Nephron (organoid): ENCODE data around the gene SEZ6L2.

Experiments
- H3K27ac Mint-ChIP-seq, 3 experiments: 2 replicates each; pipeline ENCODE4 v1.8.0; 2020; ENCODE audit warnings: mixed read lengths in 3 of 3, mild to moderate bottlenecking in 2 of 3, moderate library complexity in 1 of 3
- H3K27me3 Mint-ChIP-seq: 2 replicates; pipeline ENCODE4 v1.8.0; 2021; ENCODE audit warnings: low read depth, mild to moderate bottlenecking, moderate library complexity, mixed read lengths
- H3K36me3 Mint-ChIP-seq: 2 replicates; pipeline ENCODE4 v1.8.0; 2020; ENCODE audit warnings: low read depth, mixed read lengths
- H3K4me1 Mint-ChIP-seq: 2 replicates; pipeline ENCODE4 v1.8.0; 2020; ENCODE audit warnings: mixed read lengths
- H3K4me3 Mint-ChIP-seq, 3 experiments: 2 replicates each; pipeline ENCODE4 v1.8.0; 2020; ENCODE audit warnings: mild to moderate bottlenecking in 3 of 3, mixed read lengths in 3 of 3, moderate library complexity in 2 of 3
- H3K9me3 Mint-ChIP-seq: 2 replicates; pipeline ENCODE4 v1.8.0; 2020; ENCODE audit warnings: mixed read lengths
- TF ChIP-seq, protein P1 (sequence below), 3 experiments: fragments of 200-600 bp; sonication (generic); IDR thresholded peaks; one replicate each; pipeline ENCODE4 v1.5.0; 2021; ENCODE audit warnings: antibody characterized with exemption in 3 of 3; ENCODE audit not compliant: unreplicated experiment in 3 of 3

SEZ6L2 gene

DNA sequence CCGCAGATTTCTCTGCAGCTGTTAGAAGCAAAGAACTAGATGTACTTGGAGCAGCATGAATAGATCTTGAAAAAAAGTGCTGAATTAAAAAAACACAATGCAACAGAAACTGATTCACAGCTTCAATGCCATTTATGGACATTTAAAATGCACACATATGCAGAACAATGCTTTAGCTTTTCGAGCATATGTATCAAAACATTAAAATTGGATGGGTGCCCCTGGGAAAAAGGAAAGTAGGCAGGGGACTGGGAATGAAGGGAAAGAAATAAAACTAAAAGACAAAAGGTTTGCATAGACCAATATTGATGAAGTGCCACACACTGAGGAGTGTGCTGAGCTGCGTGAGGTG, 21.7 kb upstream of the SEZ6L2 start:
- peak overlapping the region in 2 of 3 experiments; percentile 29 to 43 for H3K4me3 Mint-ChIP-seq
- H3K9me3 Mint-ChIP-seq, result no peaks in the 10 kb centered on the region
- peaks cover 17% of the 10 kb centered on the region for H3K4me1 Mint-ChIP-seq
- H3K27ac Mint-ChIP-seq, result no peak overlapping the region
- TF ChIP-seq, protein P1, sequence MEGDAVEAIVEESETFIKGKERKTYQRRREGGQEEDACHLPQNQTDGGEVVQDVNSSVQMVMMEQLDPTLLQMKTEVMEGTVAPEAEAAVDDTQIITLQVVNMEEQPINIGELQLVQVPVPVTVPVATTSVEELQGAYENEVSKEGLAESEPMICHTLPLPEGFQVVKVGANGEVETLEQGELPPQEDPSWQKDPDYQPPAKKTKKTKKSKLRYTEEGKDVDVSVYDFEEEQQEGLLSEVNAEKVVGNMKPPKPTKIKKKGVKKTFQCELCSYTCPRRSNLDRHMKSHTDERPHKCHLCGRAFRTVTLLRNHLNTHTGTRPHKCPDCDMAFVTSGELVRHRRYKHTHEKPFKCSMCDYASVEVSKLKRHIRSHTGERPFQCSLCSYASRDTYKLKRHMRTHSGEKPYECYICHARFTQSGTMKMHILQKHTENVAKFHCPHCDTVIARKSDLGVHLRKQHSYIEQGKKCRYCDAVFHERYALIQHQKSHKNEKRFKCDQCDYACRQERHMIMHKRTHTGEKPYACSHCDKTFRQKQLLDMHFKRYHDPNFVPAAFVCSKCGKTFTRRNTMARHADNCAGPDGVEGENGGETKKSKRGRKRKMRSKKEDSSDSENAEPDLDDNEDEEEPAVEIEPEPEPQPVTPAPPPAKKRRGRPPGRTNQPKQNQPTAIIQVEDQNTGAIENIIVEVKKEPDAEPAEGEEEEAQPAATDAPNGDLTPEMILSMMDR (IDR thresholded peaks at IDR 0.05; ENCODE audit: unreplicated experiment in 3 of 3), result no peak
- peaks cover 37% of the 10 kb centered on the region for H3K36me3 Mint-ChIP-seq
- H3K27me3 Mint-ChIP-seq, result no peaks in the 10 kb centered on the region

DNA sequence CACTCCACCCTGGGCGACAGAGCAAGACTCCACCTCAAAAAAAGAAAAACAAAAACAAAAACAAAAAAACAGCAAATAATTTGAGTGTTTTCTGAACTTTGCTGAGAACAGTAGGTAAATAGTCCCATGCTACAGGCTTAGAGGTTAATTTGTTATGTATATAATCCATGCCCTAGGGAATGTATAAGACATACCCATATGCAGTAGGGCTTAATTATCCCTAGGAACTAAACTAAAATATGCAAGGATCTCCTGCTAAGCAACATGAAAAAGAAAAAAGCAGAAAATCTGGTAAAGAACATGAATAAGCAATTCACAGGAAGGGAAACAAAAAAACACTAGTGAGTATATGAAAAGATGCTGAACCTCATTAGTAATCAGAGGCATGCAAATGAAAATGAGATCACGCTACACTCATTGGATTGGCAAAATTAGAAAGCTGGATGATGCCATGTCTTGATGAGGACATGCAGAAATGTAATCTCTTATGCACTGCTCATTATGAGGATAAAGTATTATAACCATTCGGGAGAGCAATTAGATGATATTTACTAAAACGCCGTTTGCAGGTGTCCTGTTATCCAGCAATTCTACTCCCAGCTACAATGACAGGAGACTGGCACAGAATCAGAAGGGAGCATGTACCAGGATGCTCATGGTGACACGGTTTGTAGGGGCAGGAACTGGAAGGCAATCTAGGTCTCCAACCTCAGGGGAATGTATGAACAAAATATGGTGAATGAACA, 21.1 kb upstream of the SEZ6L2 start:
- Mint-ChIP-seq H3K9me3 (no peaks in the 10 kb centered on the region), H3K4me1 (peaks cover 17% of the 10 kb centered on the region), H3K4me3 (no peak overlapping the region), H3K36me3 (peaks cover 43% of the 10 kb centered on the region), H3K27me3 (no peaks in the 10 kb centered on the region), H3K27ac (no peak overlapping the region)
- TF ChIP-seq, protein P1 (IDR thresholded peaks at IDR 0.05; ENCODE audit: unreplicated experiment in 3 of 3), result no peak

DNA sequence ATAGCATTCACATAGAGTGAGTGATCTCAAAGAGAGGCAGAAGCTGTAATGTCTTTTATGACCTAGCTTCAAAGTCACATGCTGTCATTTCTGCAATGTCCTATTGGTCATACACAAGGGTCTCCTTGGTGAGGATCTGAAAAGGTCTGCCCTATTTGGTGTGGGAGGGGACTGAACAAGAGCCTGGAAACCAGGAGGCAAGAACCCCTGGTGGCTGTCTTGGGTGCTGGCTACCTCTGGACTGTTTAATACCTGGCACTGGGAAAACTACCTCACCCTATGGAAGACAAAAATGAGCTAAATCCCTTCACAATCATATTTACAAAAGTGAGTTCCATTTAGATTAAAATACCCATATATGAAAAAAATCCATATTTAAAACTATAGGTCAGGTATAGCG, 17.6 kb upstream of the SEZ6L2 start:
- Mint-ChIP-seq H3K4me3 (no peak overlapping the region), H3K36me3 (peaks cover 62% of the 10 kb centered on the region), H3K9me3 (no peaks in the 10 kb centered on the region), H3K27ac (no peak overlapping the region), H3K27me3 (no peaks in the 10 kb centered on the region), H3K4me1 (no peaks in the 10 kb centered on the region)
- TF ChIP-seq, protein P1 (IDR thresholded peaks at IDR 0.05; ENCODE audit: unreplicated experiment in 3 of 3), result no peak

DNA sequence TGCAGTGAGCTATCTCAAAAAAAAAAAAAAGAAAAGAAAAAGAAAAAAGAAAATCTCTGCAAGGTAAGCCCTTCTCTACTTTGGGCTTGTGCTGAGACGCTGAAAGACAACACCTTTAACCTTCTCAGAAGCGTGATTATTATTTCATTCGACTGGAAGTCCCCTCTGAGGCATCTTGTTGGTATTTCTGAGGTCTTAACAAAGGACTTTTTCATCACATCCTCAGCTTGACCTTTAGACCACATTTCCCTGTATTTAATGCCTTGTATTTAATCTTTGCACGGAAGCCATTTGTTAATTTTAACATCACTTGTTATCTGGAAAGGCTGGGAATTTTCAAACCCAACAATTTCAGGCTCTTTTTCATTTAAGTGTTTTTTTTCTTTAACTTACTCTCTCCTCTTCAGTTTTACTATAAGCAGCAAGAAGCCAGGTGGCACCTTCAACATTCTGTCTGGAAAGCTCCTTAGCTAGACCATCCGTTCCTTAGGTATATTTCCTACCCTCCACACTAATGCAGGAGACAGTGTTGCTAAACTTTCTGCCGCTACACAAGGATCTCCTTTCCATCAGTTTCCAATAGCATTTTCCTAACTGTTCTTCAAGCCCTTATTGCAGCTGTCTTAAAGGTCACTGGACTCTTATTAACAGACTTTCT, 16.4 kb upstream of the SEZ6L2 start:
- H3K27me3 Mint-ChIP-seq, result no peaks in the 10 kb centered on the region
- H3K4me1 Mint-ChIP-seq, result no peaks in the 10 kb centered on the region
- TF ChIP-seq, protein P1 (IDR thresholded peaks at IDR 0.05; ENCODE audit: unreplicated experiment in 3 of 3), result no peak
- no peaks in the 10 kb centered on the region for H3K9me3 Mint-ChIP-seq
- peaks cover 55% of the 10 kb centered on the region for H3K36me3 Mint-ChIP-seq
- H3K4me3 Mint-ChIP-seq, result no peak overlapping the region
- H3K27ac Mint-ChIP-seq, result no peak overlapping the region

DNA sequence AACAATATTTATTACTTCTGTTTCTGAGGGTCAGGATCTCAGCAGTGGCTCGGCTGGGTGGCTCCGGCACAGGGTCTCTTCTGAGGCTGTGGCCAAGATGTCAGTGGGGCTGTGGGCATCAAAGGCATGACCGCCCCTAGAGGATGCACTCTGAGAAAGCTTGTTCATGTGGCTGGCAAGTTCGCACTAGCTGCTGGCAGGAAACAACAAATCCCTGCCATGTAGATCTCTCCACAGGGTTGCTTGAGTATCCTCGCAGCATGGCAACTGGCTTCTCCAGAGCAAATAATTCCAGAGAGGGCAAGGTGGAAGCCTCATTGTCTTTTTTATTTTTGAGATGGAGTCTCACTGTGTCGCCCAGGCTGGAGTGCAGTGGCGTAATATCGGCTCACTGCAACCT, 14.2 kb upstream of the SEZ6L2 start:
- Mint-ChIP-seq H3K36me3 (peaks cover 46% of the 10 kb centered on the region), H3K4me3 (no peak overlapping the region), H3K27ac (no peak overlapping the region), H3K9me3 (no peaks in the 10 kb centered on the region), H3K4me1 (no peaks in the 10 kb centered on the region), H3K27me3 (no peaks in the 10 kb centered on the region)
- TF ChIP-seq, protein P1 (IDR thresholded peaks at IDR 0.05; ENCODE audit: unreplicated experiment in 3 of 3), result no peak

DNA sequence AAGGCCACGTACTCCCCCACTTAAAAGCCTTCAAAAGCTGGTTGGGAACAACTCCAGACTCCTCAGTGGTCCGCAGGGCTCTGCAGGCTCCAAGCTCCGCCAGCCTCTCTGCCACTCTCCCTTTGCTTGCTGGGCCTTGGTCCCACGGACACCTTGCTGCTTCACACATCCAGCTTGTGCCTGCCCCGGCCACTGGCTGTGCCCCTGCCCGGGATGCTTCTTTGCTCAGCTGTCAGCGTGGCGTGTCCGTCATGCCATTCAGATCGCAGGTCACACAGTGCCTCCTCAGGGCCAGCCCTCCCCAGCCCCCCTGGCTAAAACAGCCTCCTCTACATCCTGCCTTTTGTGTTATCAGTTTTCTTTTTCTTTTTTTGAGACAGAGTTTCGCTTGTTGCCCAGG, 12.7 kb upstream of the SEZ6L2 start:
- no peaks in the 10 kb centered on the region for H3K27me3 Mint-ChIP-seq
- peaks cover 41% of the 10 kb centered on the region for H3K36me3 Mint-ChIP-seq
- no peaks in the 10 kb centered on the region for H3K4me1 Mint-ChIP-seq
- H3K27ac Mint-ChIP-seq, result no peak overlapping the region
- H3K9me3 Mint-ChIP-seq, result no peaks in the 10 kb centered on the region
- TF ChIP-seq, protein P1 (IDR thresholded peaks at IDR 0.05; ENCODE audit: unreplicated experiment in 3 of 3), result no peak
- H3K4me3 Mint-ChIP-seq, result no peak overlapping the region
